WTC11 (cell line): ENCODE results near the gene FAM161B. TPM values are rescaled to one million over a fixed set of nuclear protein-coding genes. Genes with fewer than 3 reads are reported as not detected.

ENCODE experiments used
- ATAC-seq: fragments of 200-7000 bp; cut with Tn5 transposase; 2 replicates; pipeline ENCODE4 v1.10.0; 2021; ENCODE audit warnings: mild to moderate bottlenecking, moderate library complexity
- CTCF ChIA-PET: fragments of 300-600 bp; sonication (Branson Sonifier 250); formaldehyde crosslinking; loops from one replicate; lab custom pipeline; 2021; ENCODE audit warnings: antibody characterized with exemption; lab: Charles Lee
- POLR2A ChIA-PET: fragments of 350-600 bp; sonication (Branson Sonifier 250); formaldehyde crosslinking; loops from one replicate; lab custom pipeline; 2021; ENCODE audit warnings: antibody characterized with exemption; lab: Charles Lee
- DNase-seq: peaks from one replicate; pipeline ENCODE4 v3.0.0; 2021; ENCODE audit warnings: low spot score
- H3K27ac Mint-ChIP-seq: 2 replicates; pipeline ENCODE4 v1.8.0; 2021; ENCODE audit warnings: mixed read lengths
- H3K27me3 Mint-ChIP-seq: 2 replicates; pipeline ENCODE4 v1.8.0; 2021; ENCODE audit warnings: low read depth, mild to moderate bottlenecking, moderate library complexity, mixed read lengths
- H3K36me3 Mint-ChIP-seq: 2 replicates; pipeline ENCODE4 v1.8.0; 2021; ENCODE audit warnings: mixed read lengths
- H3K4me1 Mint-ChIP-seq: 2 replicates; pipeline ENCODE4 v1.8.0; 2022; ENCODE audit warnings: mixed read lengths
- H3K4me3 Mint-ChIP-seq: 2 replicates; pipeline ENCODE4 v1.8.0; 2021; ENCODE audit warnings: mild to moderate bottlenecking, moderate library complexity, mixed read lengths
- H3K9me3 Mint-ChIP-seq: 2 replicates; pipeline ENCODE4 v1.8.0; 2021; ENCODE audit warnings: mixed read lengths
- AR ChIP-seq: fragments of 250-450 bp; sonication (Bioruptor Pico); IDR thresholded peaks from 2 replicates; pipeline ENCODE4 v1.9.0; 2021; ENCODE audit warnings: mild to moderate bottlenecking
- ATF1 ChIP-seq: sonication (generic); formaldehyde crosslinking; IDR thresholded peaks from 2 replicates; pipeline ENCODE4 v1.8.1; 2023; ENCODE audit warnings: mild to moderate bottlenecking, moderate library complexity, missing genetic modification reagents
- ATF2 ChIP-seq: sonication (generic); formaldehyde crosslinking; IDR thresholded peaks from 2 replicates; pipeline ENCODE4 v1.8.1; 2022; ENCODE audit warnings: low read depth, missing genetic modification reagents, borderline replicate concordance
- ATF6 ChIP-seq: sonication (generic); formaldehyde crosslinking; IDR thresholded peaks from 2 replicates; pipeline ENCODE4 v1.8.1; 2023; ENCODE audit warnings: mild to moderate bottlenecking, missing genetic modification reagents
- CREB1 ChIP-seq: sonication (generic); formaldehyde crosslinking; IDR thresholded peaks from 2 replicates; pipeline ENCODE4 v1.8.0; 2023; ENCODE audit warnings: mild to moderate bottlenecking, missing genetic modification reagents
- CREM ChIP-seq: sonication (generic); formaldehyde crosslinking; IDR thresholded peaks from 2 replicates; pipeline ENCODE4 v1.8.1; 2022; ENCODE audit warnings: mild to moderate bottlenecking, missing genetic modification reagents, moderate library complexity
- EMX1 ChIP-seq: fragments of 250-450 bp; sonication (Bioruptor Pico); IDR thresholded peaks from 2 replicates; pipeline ENCODE4 v1.8.0; 2021; ENCODE audit warnings: mild to moderate bottlenecking
- GTF2I ChIP-seq: fragments of 250-450 bp; sonication (Bioruptor Pico); conservative IDR thresholded peaks from 2 replicates; pipeline ENCODE4 v1.4.0; 2021; ENCODE audit warnings: mild to moderate bottlenecking
- JUN ChIP-seq: sonication (generic); formaldehyde crosslinking; IDR thresholded peaks from 2 replicates; pipeline ENCODE4 v1.8.0; 2023; ENCODE audit warnings: mild to moderate bottlenecking, missing genetic modification reagents
- KAT7 ChIP-seq: sonication (generic); formaldehyde crosslinking; IDR thresholded peaks from 2 replicates; pipeline ENCODE4 v1.8.1; 2023; ENCODE audit warnings: missing genetic modification reagents, mild to moderate bottlenecking, borderline replicate concordance
- MAX ChIP-seq: sonication (generic); formaldehyde crosslinking; IDR thresholded peaks from 2 replicates; pipeline ENCODE4 v1.8.0; 2022; ENCODE audit warnings: mild to moderate bottlenecking, missing genetic modification reagents
- MXD4 ChIP-seq: fragments of 250-450 bp; sonication (Bioruptor Pico); IDR thresholded peaks from 2 replicates; pipeline ENCODE4 v1.8.0; 2021; ENCODE audit warnings: mild to moderate bottlenecking, moderate library complexity, borderline replicate concordance
- NFE2L1 ChIP-seq: sonication (generic); formaldehyde crosslinking; IDR thresholded peaks from 2 replicates; pipeline ENCODE4 v1.8.1; 2023; ENCODE audit warnings: missing genetic modification reagents
- NFYB ChIP-seq: sonication (generic); formaldehyde crosslinking; conservative IDR thresholded peaks from 2 replicates; pipeline ENCODE4 v1.8.0; 2022; ENCODE audit warnings: low read depth, missing genetic modification reagents
- SP1 ChIP-seq: sonication (generic); formaldehyde crosslinking; conservative IDR thresholded peaks from 2 replicates; pipeline ENCODE4 v1.8.1; 2022; ENCODE audit warnings: missing genetic modification reagents
- TEAD1 ChIP-seq: sonication (generic); formaldehyde crosslinking; IDR thresholded peaks from 2 replicates; pipeline ENCODE4 v1.8.0; 2022; ENCODE audit warnings: mild to moderate bottlenecking, missing genetic modification reagents
- ZNF281 ChIP-seq: sonication (generic); formaldehyde crosslinking; IDR thresholded peaks from 2 replicates; pipeline ENCODE4 v1.8.0; 2023; ENCODE audit warnings: mild to moderate bottlenecking, missing genetic modification reagents
- ZNF671 ChIP-seq: fragments of 250-450 bp; sonication (Bioruptor Pico); IDR thresholded peaks from 2 replicates; pipeline ENCODE4 v1.8.0; 2021; ENCODE audit warnings: mild to moderate bottlenecking
- total RNA-seq: library from RNA; stranded (reverse); gene quantifications from 3 replicates; pipeline ENCODE4 v1.2.3, GENCODE V29; 2021
- TF ChIP-seq, protein P1 (sequence below): sonication (generic); formaldehyde crosslinking; conservative IDR thresholded peaks from 2 replicates; pipeline ENCODE4 v1.8.1; 2023; ENCODE audit warnings: mild to moderate bottlenecking, low read depth, missing genetic modification reagents, moderate library complexity
- TF ChIP-seq, protein P2 (sequence below): sonication (generic); formaldehyde crosslinking; conservative IDR thresholded peaks from 2 replicates; pipeline ENCODE4 v1.8.1; 2022; ENCODE audit warnings: mild to moderate bottlenecking, missing genetic modification reagents
- TF ChIP-seq, protein P3 (sequence below): sonication (generic); formaldehyde crosslinking; IDR thresholded peaks from 2 replicates; pipeline ENCODE4 v1.8.1; 2022; ENCODE audit warnings: missing genetic modification reagents, borderline replicate concordance

Gene FAM161B
- total RNA-seq, 1 experiment from 2014 or later, result 0.26 TPM

GRCh38 chr14:73888971-73889370 lies 60.9 kb downstream of the FAM161B start (continued):
- TF ChIP-seq ZNF281 (CRISPR knock-in tag), result no peak

GRCh38 chr14:73888460-73888725 lies 61.5 kb downstream of the FAM161B start:
- Mint-ChIP-seq H3K9me3 (no peaks in the 10 kb centered on the region), H3K27me3 (no peaks in the 10 kb centered on the region), H3K4me1 (peaks cover 20% of the 10 kb centered on the region), H3K36me3 (peaks cover 7% of the 10 kb centered on the region), H3K27ac (no peak overlapping the region; the same call in 1 of the 2 replicates), H3K4me3 (peak overlapping the region; percentile 88)
- DNase-seq (no peak), ATAC-seq (no peak)
- CTCF ChIA-PET, result interaction anchor here (0.8 kb wide), 1 partner anchor 61 kb away, joined by 3 read pairs; the partner anchor contains the start of genes COQ6 and FAM161B
- no peak for TF ChIP-seq JUN (CRISPR knock-in tag)
- TF ChIP-seq TEAD1, result no peak
- TF ChIP-seq, protein P1, sequence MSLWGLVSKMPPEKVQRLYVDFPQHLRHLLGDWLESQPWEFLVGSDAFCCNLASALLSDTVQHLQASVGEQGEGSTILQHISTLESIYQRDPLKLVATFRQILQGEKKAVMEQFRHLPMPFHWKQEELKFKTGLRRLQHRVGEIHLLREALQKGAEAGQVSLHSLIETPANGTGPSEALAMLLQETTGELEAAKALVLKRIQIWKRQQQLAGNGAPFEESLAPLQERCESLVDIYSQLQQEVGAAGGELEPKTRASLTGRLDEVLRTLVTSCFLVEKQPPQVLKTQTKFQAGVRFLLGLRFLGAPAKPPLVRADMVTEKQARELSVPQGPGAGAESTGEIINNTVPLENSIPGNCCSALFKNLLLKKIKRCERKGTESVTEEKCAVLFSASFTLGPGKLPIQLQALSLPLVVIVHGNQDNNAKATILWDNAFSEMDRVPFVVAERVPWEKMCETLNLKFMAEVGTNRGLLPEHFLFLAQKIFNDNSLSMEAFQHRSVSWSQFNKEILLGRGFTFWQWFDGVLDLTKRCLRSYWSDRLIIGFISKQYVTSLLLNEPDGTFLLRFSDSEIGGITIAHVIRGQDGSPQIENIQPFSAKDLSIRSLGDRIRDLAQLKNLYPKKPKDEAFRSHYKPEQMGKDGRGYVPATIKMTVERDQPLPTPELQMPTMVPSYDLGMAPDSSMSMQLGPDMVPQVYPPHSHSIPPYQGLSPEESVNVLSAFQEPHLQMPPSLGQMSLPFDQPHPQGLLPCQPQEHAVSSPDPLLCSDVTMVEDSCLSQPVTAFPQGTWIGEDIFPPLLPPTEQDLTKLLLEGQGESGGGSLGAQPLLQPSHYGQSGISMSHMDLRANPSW (CRISPR knock-in tag), result no peak
- no peak for TF ChIP-seq NFE2L1 (CRISPR knock-in tag)
- no peak for TF ChIP-seq MAX
- TF ChIP-seq, protein P2, sequence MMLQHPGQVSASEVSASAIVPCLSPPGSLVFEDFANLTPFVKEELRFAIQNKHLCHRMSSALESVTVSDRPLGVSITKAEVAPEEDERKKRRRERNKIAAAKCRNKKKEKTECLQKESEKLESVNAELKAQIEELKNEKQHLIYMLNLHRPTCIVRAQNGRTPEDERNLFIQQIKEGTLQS (CRISPR knock-in tag), result no peak
- TF ChIP-seq, protein P3, sequence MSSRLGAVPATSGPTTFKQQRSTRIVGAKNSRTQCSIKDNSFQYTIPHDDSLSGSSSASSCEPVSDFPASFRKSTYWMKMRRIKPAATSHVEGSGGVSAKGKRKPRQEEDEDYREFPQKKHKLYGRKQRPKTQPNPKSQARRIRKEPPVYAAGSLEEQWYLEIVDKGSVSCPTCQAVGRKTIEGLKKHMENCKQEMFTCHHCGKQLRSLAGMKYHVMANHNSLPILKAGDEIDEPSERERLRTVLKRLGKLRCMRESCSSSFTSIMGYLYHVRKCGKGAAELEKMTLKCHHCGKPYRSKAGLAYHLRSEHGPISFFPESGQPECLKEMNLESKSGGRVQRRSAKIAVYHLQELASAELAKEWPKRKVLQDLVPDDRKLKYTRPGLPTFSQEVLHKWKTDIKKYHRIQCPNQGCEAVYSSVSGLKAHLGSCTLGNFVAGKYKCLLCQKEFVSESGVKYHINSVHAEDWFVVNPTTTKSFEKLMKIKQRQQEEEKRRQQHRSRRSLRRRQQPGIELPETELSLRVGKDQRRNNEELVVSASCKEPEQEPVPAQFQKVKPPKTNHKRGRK (CRISPR knock-in tag), result no peak
- no peak for TF ChIP-seq ATF2
- no peak for TF ChIP-seq SP1 (CRISPR knock-in tag)
- no peak for TF ChIP-seq CREB1
- TF ChIP-seq ATF1 (CRISPR knock-in tag), result no peak
- no peak for TF ChIP-seq EMX1 (CRISPR knock-in tag)
- no peak for TF ChIP-seq MXD4 (CRISPR knock-in tag)
- no peak for TF ChIP-seq KAT7 (CRISPR knock-in tag)
- TF ChIP-seq ZNF671 (CRISPR knock-in tag), result no peak
- no peak for TF ChIP-seq CREM
- TF ChIP-seq ATF6, result no peak
- TF ChIP-seq NFYB (CRISPR knock-in tag), result no peak
- no peak for TF ChIP-seq AR
- TF ChIP-seq GTF2I, result no peak
- POLR2A ChIA-PET, result no interaction called here
